Activated CD8-positive, alpha-beta memory T cell treated with anti-CD3 and anti-CD28 coated beads, Interleukin-2, amount 10 ng/mL, durations not matched to agents 7 days and 5 days (primary cell): ENCODE results near the gene PDHX. TPM values are rescaled to one million over a fixed set of nuclear protein-coding genes. Genes with fewer than 3 reads are reported as not detected.
"Not testable (repeated sequence)": the region's sequence is repeated elsewhere in the genome, so short reads cannot be mapped to it uniquely, and the experiment has no call there.

Experiments
- ATAC-seq: fragments of 150-1000 bp; cut with Tn5 transposase; one replicate; pipeline ENCODE4 v1.10.0; 2021; ENCODE audit warnings: moderate library complexity
- CTCF ChIA-PET: fragments of 350-600 bp; sonication (Branson Sonifier 250); formaldehyde crosslinking; loops from one replicate; lab custom pipeline; 2021; ENCODE audit warnings: antibody characterized with exemption; lab: Charles Lee
- DNase-seq: peaks from one replicate; pipeline ENCODE4 v3.0.0-alpha.2; 2020
- H3K27ac Mint-ChIP-seq: one replicate; pipeline ENCODE4 v1.8.0; 2021; ENCODE audit warnings: mild to moderate bottlenecking, mixed read lengths
- H3K27me3 Mint-ChIP-seq: one replicate; pipeline ENCODE4 v1.8.0; 2021; ENCODE audit warnings: mixed read lengths
- H3K36me3 Mint-ChIP-seq: one replicate; pipeline ENCODE4 v1.8.0; 2021; ENCODE audit warnings: mild to moderate bottlenecking, mixed read lengths
- H3K4me1 Mint-ChIP-seq: one replicate; pipeline ENCODE4 v1.8.0; 2021; ENCODE audit warnings: mixed read lengths
- H3K4me3 Mint-ChIP-seq: one replicate; pipeline ENCODE4 v1.8.0; 2021; ENCODE audit warnings: mild to moderate bottlenecking, moderate library complexity, mixed read lengths
- H3K9me3 Mint-ChIP-seq: one replicate; pipeline ENCODE4 v1.8.0; 2022; ENCODE audit warnings: low read depth, mixed read lengths
- total RNA-seq, 2 experiments: library from RNA; stranded (reverse); gene quantifications; one replicate each; pipeline ENCODE4 v1.2.3, GENCODE V29; 2021

PDHX gene
- total RNA-seq, 2 experiments from 2014 or later = 27.9 to 34.0 TPM

DNA sequence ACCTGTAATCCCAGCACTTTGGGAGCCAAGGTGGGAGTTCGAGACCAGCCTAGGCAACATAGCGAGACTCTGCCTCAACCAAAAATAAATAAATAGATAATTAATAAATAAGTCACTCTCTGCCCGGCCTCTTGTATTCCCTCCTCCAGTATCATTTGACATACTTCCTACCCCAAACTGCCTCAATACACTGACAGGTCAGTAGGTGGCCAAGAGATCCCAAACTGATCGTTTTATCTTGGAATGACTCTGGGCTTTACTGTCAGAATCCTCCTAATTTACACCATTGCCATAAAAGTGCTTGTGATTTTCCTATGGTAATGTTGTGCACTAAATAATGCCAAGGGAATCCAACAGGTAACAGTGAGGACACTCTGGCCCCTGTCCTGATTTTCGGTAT lies 94.2 kb downstream of the PDHX start:
- peaks cover 7% of the 10 kb centered on the region for H3K36me3 Mint-ChIP-seq
- DNase-seq (no peak), ATAC-seq (no peak)
- H3K4me3 Mint-ChIP-seq = no peak overlapping the region
- H3K27ac Mint-ChIP-seq = no peak overlapping the region
- no peaks in the 10 kb centered on the region for H3K9me3 Mint-ChIP-seq
- peaks cover 34% of the 10 kb centered on the region for H3K27me3 Mint-ChIP-seq
- CTCF ChIA-PET = interaction anchor here (0.9 to 1.3 kb wide), 2 partner anchors 21 to 180 kb away, joined by 3 read pairs; no protein-coding TSS in a partner anchor
- H3K4me1 Mint-ChIP-seq = peaks cover 62% of the 10 kb centered on the region

GRCh38 chr11:35011389-35011788 lies 95.0 kb downstream of the PDHX start:
- Mint-ChIP-seq H3K27me3 (peaks cover 34% of the 10 kb centered on the region), H3K4me3 (no peak overlapping the region), H3K27ac (no peak overlapping the region), H3K36me3 (peaks cover 7% of the 10 kb centered on the region), H3K4me1 (peaks cover 57% of the 10 kb centered on the region), H3K9me3 (no peaks in the 10 kb centered on the region)
- ATAC-seq = no peak
- DNase-seq = no peak
- CTCF ChIA-PET = interaction anchor here (1.9 kb wide), 1 partner anchor 132 kb away, joined by 4 read pairs; no protein-coding TSS in a partner anchor

GRCh38 chr11:35011944-35012343 lies 95.5 kb downstream of the PDHX start:
- CTCF ChIA-PET = interaction anchor here (1.0 to 1.9 kb wide), 2 partner anchors 65 to 132 kb away, joined by 3 to 4 read pairs; no protein-coding TSS in a partner anchor
- peaks cover 52% of the 10 kb centered on the region for H3K4me1 Mint-ChIP-seq
- no peak for DNase-seq
- H3K4me3 Mint-ChIP-seq = no peak overlapping the region
- peaks cover 7% of the 10 kb centered on the region for H3K36me3 Mint-ChIP-seq
- H3K27me3 Mint-ChIP-seq = peaks cover 36% of the 10 kb centered on the region
- no peaks in the 10 kb centered on the region for H3K9me3 Mint-ChIP-seq
- peak overlapping the region; percentile 76 for H3K27ac Mint-ChIP-seq
- no peak for ATAC-seq

DNA sequence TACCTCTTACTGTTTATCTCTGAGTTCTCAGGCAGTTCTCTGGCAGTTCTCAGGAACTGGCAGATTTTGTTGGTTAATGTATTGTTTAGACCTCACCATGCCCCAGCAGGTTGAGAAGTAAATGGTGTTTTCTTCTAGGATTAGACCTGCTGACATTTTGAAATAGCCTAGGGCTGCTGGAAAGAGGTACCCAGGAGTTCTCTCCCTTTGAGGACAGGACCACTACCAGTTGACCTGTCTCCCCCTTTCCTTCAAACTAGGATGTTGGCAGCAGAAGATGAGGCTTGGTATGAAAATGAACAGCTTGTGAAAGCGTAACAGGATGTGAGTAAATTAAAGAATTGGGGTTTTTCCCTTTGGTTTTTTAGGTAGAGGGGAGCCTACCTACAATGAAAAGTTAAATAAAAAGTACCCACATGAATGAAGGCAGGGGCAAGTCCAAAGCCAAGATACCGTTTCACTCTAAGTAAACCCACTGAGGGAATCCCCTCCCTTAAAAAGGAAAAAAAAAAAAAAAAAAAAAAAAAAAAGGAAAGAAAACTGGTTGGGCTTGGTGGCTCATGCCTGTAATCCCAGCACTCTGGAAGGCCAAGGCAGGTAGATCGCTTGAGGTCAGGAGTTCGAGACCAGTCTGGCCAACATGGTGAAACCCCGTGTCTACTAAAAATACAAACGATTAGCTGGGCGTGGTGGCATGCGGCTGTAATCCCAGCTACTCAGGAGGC lies 96.2 kb downstream of the PDHX start:
- peaks cover 45% of the 10 kb centered on the region for H3K4me1 Mint-ChIP-seq
- CTCF ChIA-PET = interaction anchor here (0.8 to 1.9 kb wide), 6 partner anchors 12 to 234 kb away, joined by 3 to 7 read pairs (median 4); no protein-coding TSS in a partner anchor
- DNase-seq (peak; percentile 51), ATAC-seq (peak; percentile 83)
- peak overlapping the region; percentile 76 for H3K27ac Mint-ChIP-seq
- peaks cover 7% of the 10 kb centered on the region for H3K36me3 Mint-ChIP-seq
- H3K4me3 Mint-ChIP-seq = peak overlapping the region; percentile 1
- peaks cover 37% of the 10 kb centered on the region for H3K27me3 Mint-ChIP-seq
- no peaks in the 10 kb centered on the region for H3K9me3 Mint-ChIP-seq

DNA sequence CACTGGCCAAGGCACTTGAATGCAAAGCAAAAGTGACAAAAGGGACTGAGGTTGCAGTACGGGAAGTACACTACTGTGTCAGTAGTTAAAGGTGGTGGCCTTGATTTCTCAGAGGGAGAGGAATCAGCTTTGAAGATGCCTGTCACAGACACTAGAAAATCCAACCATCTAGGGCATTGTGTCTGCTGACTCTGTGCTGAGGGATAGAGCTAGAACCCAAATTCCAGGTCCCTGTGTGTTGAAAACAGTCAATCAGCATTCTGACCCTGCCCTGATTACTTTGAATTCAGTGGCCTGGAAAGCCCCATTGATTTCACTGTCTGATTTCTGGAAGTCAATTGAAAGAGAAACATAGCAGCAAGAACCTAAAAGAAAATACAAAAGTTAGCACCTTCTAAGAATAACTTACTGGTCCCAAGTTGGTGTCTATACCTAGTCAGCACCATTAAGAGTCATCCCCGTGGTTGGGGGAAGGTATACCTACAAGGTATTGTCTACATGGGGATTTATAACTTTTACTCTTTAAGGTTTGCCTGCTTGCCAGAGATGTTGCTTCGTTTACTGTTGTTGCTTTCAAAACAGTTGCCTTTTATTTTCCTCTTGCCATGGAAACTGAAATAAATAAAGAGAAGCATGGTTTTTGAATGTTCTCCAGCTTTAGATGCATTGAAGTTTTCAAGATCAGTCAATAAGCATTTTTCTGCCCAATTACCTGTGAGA lies 97.3 kb downstream of the PDHX start:
- peaks cover 36% of the 10 kb centered on the region for H3K27me3 Mint-ChIP-seq
- no peaks in the 10 kb centered on the region for H3K9me3 Mint-ChIP-seq
- peaks cover 7% of the 10 kb centered on the region for H3K36me3 Mint-ChIP-seq
- H3K4me3 Mint-ChIP-seq = peak overlapping the region; percentile 23
- DNase-seq (peak; percentile 48), ATAC-seq (peak; percentile 44)
- peaks cover 36% of the 10 kb centered on the region for H3K4me1 Mint-ChIP-seq
- CTCF ChIA-PET = interaction anchor here (0.6 to 1.6 kb wide), 6 partner anchors 13 to 222 kb away, joined by 3 to 6 read pairs (median 3); no protein-coding TSS in a partner anchor
- peak overlapping the region; percentile 70 for H3K27ac Mint-ChIP-seq

GRCh38 chr11:35014346-35014745 lies 97.9 kb downstream of the PDHX start:
- Mint-ChIP-seq H3K27me3 (peaks cover 29% of the 10 kb centered on the region), H3K9me3 (no peaks in the 10 kb centered on the region), H3K4me1 (peaks cover 31% of the 10 kb centered on the region), H3K4me3 (no peak overlapping the region), H3K27ac (no peak overlapping the region), H3K36me3 (peaks cover 4% of the 10 kb centered on the region)
- CTCF ChIA-PET = interaction anchor here (0.8 to 1.6 kb wide), 2 partner anchors 15 to 17 kb away, joined by 3 read pairs; no protein-coding TSS in a partner anchor
- no peak for DNase-seq
- ATAC-seq = no peak

DNA sequence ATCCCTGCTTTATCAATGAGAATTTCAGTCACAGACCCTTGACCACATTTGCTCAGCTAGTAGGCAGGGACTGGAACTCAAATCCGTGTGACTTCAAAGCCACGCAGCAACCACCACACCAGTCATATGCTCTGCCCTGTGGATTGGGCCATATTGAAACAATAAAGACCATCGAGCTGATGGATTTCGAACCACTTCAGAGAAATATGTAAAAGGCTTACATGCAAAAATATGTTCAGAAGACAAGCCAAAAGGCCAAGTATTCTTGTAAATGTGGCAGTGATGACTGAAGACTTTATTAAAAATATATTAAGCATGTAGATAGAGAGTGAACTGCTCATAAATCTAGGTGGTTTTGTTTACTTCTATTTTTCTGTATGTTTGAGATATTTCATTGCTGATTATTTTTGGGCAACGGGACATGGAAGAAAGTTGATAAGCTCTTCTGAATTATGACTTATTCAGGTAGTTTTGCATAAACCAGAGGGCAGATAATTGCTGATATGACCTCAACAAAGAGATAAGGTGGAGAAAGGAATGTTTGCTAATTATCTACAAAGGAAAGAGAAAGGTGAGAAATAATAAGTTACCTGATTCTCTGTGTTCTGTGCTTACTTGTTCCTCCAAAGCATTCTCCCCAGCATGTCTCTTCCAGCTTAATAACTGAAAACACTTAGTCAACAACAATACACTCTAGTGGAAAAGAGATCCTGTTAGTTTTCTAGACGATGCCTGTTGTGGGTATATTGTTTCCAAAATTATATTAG lies 99.4 kb downstream of the PDHX start:
- Mint-ChIP-seq H3K27ac (no peak overlapping the region), H3K4me1 (peaks cover 27% of the 10 kb centered on the region), H3K36me3 (no peaks in the 10 kb centered on the region), H3K9me3 (no peaks in the 10 kb centered on the region), H3K4me3 (no peak overlapping the region), H3K27me3 (peaks cover 18% of the 10 kb centered on the region)
- CTCF ChIA-PET = interaction anchor here (0.7 to 2.7 kb wide), 4 partner anchors 15 to 48 kb away, joined by 3 to 13 read pairs (median 4); no protein-coding TSS in a partner anchor
- DNase-seq (no peak), ATAC-seq (no peak)

GRCh38 chr11:35016916-35017315 lies 100.5 kb downstream of the PDHX start:
- CTCF ChIA-PET = interaction anchor here (1.2 to 2.7 kb wide), 3 partner anchors 10 to 147 kb away, joined by 3 to 13 read pairs (median 3); no protein-coding TSS in a partner anchor
- H3K4me3 Mint-ChIP-seq = no peak overlapping the region
- ATAC-seq (no peak), DNase-seq (no peak)
- peaks cover 9% of the 10 kb centered on the region for H3K27me3 Mint-ChIP-seq
- no peak overlapping the region for H3K27ac Mint-ChIP-seq
- H3K36me3 Mint-ChIP-seq = no peaks in the 10 kb centered on the region
- peaks cover 23% of the 10 kb centered on the region for H3K4me1 Mint-ChIP-seq
- no peaks in the 10 kb centered on the region for H3K9me3 Mint-ChIP-seq

DNA sequence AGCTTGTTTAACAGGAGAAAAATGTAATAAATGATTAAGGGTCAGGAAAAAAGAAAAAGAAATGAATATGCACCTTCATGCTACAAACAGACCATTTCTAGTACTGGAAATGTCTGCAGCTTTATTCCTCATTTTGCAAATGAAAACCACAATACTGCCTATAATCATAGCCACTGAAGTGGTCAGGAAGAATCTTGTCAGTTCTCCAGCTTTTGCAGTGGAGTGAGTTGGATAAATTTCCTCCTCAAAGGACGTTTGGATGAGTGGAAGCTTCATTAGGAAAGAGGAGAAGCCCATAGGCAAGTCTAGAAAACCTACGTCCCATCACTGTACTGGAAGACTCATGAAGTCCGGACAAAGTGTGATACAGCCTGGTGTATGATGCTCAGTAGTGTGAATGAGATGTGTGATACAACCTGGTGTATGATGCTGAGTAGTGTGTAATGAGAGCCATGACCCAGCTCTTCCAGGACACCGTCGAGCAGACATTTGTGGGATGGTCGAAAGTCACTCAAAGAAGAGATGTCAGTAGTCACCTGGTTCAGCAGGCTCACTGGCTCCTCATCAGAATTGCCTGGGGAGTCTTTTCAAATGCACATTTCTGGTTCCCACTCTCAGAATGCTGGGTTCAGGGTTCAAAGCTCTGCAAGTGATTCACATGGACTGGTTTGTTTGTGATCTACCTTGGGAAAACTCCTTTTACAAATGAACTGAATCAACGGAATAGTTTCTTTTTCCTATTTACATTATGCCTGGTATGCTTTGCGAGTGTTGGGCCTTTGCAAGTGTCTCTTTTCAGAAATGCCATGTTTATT lies 101.3 kb downstream of the PDHX start:
- ATAC-seq = no peak
- no peak overlapping the region for H3K27ac Mint-ChIP-seq
- CTCF ChIA-PET = interaction anchor here (1.2 to 2.7 kb wide), 3 partner anchors 9 to 146 kb away, joined by 3 to 13 read pairs (median 3); no protein-coding TSS in a partner anchor
- H3K4me3 Mint-ChIP-seq = no peak overlapping the region
- peaks cover 5% of the 10 kb centered on the region for H3K27me3 Mint-ChIP-seq
- DNase-seq = no peak
- H3K4me1 Mint-ChIP-seq = peaks cover 17% of the 10 kb centered on the region
- no peaks in the 10 kb centered on the region for H3K9me3 Mint-ChIP-seq
- no peaks in the 10 kb centered on the region for H3K36me3 Mint-ChIP-seq

GRCh38 chr11:35021589-35021988 lies 105.2 kb downstream of the PDHX start:
- no peak for DNase-seq
- Mint-ChIP-seq H3K36me3 (peaks cover 23% of the 10 kb centered on the region), H3K27me3 (peaks cover 9% of the 10 kb centered on the region), H3K4me1 (no peaks in the 10 kb centered on the region), H3K4me3 (no peak overlapping the region), H3K9me3 (peaks cover 8% of the 10 kb centered on the region), H3K27ac (no peak overlapping the region)
- ATAC-seq = no peak
- CTCF ChIA-PET = no interaction called here

DNA sequence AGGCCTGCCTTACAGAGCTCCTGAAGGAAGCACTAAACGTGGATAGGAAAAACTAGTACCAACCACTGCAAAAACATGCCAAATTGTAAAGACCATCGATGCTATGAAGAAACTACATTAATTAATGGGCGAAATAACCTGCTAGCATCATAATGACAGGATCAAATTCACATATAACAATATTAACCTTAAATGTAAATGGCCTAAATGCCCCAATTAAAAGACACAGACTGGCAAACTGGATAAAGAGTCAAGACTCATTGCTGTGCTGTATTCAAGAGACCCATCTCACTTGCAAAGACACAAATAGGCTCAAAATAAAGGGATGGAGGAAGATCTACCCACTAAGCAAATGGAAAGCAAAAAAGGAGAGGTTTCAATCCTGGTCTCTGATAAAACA lies 107.5 kb downstream of the PDHX start:
- H3K4me3 Mint-ChIP-seq, ATAC-seq, H3K27ac Mint-ChIP-seq, H3K27me3 Mint-ChIP-seq, DNase-seq, CTCF ChIA-PET, H3K4me1 Mint-ChIP-seq: not testable (repeated sequence)
- Mint-ChIP-seq H3K9me3 (peaks cover 13% of the 10 kb centered on the region), H3K36me3 (peaks cover 39% of the 10 kb centered on the region)

DNA sequence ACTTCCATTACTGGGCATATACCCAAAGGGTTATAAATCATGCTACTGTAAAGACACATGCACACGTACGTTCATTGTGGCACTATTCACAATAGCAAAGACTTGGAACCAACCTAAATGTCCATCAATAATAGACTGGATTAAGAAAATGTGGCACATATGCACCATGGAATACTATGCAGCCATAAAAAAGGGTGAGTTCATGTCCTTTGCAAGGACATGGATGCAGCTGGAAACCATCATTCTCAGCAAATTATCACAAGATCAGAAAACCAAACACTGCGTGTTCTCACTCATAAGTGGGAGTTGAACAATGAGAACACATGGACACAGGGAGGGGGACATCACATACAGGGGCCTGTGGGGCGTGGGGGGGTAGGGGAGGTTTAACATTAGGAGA lies 111.6 kb downstream of the PDHX start:
- Mint-ChIP-seq H3K36me3 (peaks cover 39% of the 10 kb centered on the region), H3K4me1 (peaks cover 31% of the 10 kb centered on the region), H3K9me3 (peaks cover 13% of the 10 kb centered on the region)
- DNase-seq, H3K4me3 Mint-ChIP-seq, H3K27me3 Mint-ChIP-seq, H3K27ac Mint-ChIP-seq, ATAC-seq: not testable (repeated sequence)
- CTCF ChIA-PET = interaction anchor here (1.1 to 2.5 kb wide), 2 partner anchors 11 to 21 kb away, joined by 3 to 9 read pairs; no protein-coding TSS in a partner anchor
